ENCODE data around the gene MOV10L1.

- TF ChIP-seq GTF2A2 (tag; IDR thresholded peaks at IDR 0.05) (no peak), USF2 (CRISPR knock-in tag; IDR thresholded peaks at IDR 0.05) (no peak), PHB2 (IDR thresholded peaks at IDR 0.05; ENCODE audit: low read depth) (no peak), MAX (CRISPR knock-in tag; IDR thresholded peaks at IDR 0.05) (no peak), ZNF639 (CRISPR knock-in tag; conservative IDR thresholded peaks at IDR 0.05 in 1 of 2, IDR thresholded peaks at IDR 0.05 in 1 of 2) (no peak), CTCF (IDR thresholded peaks at IDR 0.05 in 2 of 3, conservative IDR thresholded peaks at IDR 0.05 in 1 of 3; ENCODE audit: insufficient read depth in 2 of 3, low read depth in 1 of 3, low read length in 3 of 3) (no peak), ZNF197 (CRISPR knock-in tag; IDR thresholded peaks at IDR 0.05; ENCODE audit: low read depth) (no peak), BRCA1 (IDR thresholded peaks at IDR 0.05) (no peak), BRCA1 (CRISPR knock-in tag; IDR thresholded peaks at IDR 0.05) (no peak), ZBTB33 (CRISPR knock-in tag; IDR thresholded peaks at IDR 0.05) (no peak), HNRNPK (IDR thresholded peaks at IDR 0.05; ENCODE audit: low read depth, low read length, poor library complexity, severe bottlenecking) (no peak), TAF7 (tag; IDR thresholded peaks at IDR 0.05) (no peak), CUX1 (CRISPR knock-in tag; IDR thresholded peaks at IDR 0.05) (no peak)
Observed at GRCh38 chr22:50047346-50047745, 42.5 kb upstream of the MOV10L1 start.

All from K562 (cell line).